HUDEP-2 (cell line): Measurements from ENCODE around the gene LIN28B.

Experiments
- DNase-seq, 76 experiments: peaks; one replicate each; lab custom pipeline; 2025; ENCODE audit not compliant: unreplicated experiment in 76 of 76; lab: John Stamatoyannopoulos, UW

The LIN28B gene

GRCh38 chr6:105106260-105106659, 149.4 kb downstream of the LIN28B start:
- no peak for DNase-seq

- no peak for DNase-seq
Observed at GRCh38 chr6:105107207-105107606, 150.3 kb downstream of the LIN28B start.

GRCh38 chr6:105108631-105109262, 151.8 kb downstream of the LIN28B start:
- no peak for DNase-seq

- no peak for DNase-seq
Observed at GRCh38 chr6:105109955-105110895, 153.3 kb downstream of the LIN28B start.

- DNase-seq: no peak
Observed at GRCh38 chr6:105111105-105111504, 154.2 kb downstream of the LIN28B start.

GRCh38 chr6:105111871-105112270, 155.0 kb downstream of the LIN28B start:
- DNase-seq: no peak

GRCh38 chr6:105112577-105112976, 155.7 kb downstream of the LIN28B start:
- peak in 1 of 76 experiments; percentile 6 for DNase-seq

- peak in 2 of 76 experiments; percentile 6 to 19 for DNase-seq
Observed at GRCh38 chr6:105113422-105113821, 156.5 kb downstream of the LIN28B start.

- no peak for DNase-seq
Observed at GRCh38 chr6:105116150-105116549, 159.2 kb downstream of the LIN28B start.

GRCh38 chr6:105120570-105120969, 163.7 kb downstream of the LIN28B start:
- DNase-seq: no peak

GRCh38 chr6:105121981-105122380, 165.1 kb downstream of the LIN28B start:
- DNase-seq: no peak

GRCh38 chr6:105122717-105123116, 165.8 kb downstream of the LIN28B start:
- no peak for DNase-seq
